GM18519 (cell line): Measurements from ENCODE around the gene HDAC1.
A peak's percentile ranks its signal among the peaks of the same experiment; 100 is the strongest.

ENCODE experiments used
- ATAC-seq: cut with Tn5 transposase; IDR thresholded peaks from one replicate; pipeline ENCODE4 v1.9.1; 2021; ENCODE audit warnings: mild to moderate bottlenecking, moderate library complexity; ENCODE audit not compliant: unreplicated experiment, low FRiP score

HDAC1 gene

DNA sequence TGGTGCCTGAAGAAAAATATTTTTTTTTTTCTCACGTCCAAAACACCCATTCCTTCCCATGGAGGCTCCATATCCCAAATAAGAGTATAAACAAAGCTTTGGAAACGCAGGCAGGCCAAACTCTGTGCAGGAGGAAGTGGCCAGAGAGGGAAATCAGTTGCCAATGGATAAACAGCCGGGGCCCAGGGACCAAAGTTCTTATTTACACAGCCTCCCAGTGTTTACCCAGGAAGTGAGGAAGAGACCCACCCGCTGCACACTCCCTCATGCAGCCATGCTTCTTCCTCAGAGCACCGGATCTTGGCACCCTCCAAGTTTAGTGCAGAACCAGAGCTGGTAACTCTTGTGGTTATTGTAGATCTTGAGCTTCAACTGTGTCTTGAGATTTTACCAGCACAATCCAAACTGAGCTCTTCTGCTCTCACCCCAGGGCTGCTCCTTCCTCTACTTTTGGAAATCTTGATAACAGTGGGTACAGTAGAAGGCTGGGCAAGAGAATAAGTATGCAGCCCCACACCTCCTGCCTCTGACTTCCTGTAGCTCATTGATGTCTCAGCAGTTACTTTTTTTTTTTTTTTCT lies 29.9 kb downstream of the HDAC1 start:
- ATAC-seq = no peak

DNA sequence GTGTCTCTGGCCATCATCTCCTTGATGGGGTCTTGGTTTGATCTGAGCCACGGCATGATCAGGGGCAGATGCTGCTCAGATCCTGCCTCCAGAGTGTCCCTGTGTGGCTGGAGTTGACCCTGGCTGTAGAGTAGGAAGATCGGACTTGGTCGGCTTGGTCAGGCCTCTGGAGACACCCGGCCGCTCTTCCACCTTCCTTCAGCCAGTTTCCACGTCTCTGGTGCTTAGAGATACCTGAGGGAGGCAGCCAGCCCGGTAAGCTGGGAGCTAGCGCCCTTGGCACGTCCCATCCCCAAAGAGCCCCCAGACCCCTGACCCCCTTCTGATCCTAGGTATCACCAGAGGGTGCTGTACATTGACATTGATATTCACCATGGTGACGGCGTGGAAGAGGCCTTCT lies 35.3 kb downstream of the HDAC1 start:
- no peak for ATAC-seq

DNA sequence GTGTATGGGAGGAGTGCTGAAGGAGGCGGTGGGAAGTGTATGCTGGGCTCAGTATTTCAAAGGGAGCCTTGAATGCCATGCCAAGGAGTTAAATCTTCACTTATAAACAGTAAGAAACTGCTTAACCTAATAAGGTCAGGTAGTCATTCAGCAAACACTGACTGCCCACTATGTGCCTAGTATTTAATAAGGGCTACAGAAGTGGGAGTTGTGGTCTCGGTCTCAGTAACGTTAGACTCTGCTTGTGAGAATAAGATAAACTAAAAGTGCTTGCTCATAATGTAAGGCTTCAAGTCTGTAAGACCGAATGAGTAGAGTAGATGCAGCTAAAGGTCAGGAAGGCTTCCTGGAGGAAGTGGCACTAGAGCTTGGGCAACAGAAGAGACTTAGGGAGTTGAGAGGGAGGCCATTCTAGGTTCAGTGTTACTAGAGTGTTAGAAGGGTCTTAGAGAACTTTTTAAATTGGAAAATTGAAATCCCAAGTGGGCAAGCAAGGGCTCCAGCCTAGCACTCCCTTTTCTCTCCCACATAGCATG lies 38.1 kb downstream of the HDAC1 start:
- no peak for ATAC-seq

GRCh38 chr1:32330558-32331151 lies 38.8 kb downstream of the HDAC1 start:
- no peak for ATAC-seq

- no peak for ATAC-seq
Measured at GRCh38 chr1:32331549-32331948, 39.7 kb downstream of the HDAC1 start.

- ATAC-seq = no peak
Measured at GRCh38 chr1:32332290-32333079, 40.6 kb downstream of the HDAC1 start.

DNA sequence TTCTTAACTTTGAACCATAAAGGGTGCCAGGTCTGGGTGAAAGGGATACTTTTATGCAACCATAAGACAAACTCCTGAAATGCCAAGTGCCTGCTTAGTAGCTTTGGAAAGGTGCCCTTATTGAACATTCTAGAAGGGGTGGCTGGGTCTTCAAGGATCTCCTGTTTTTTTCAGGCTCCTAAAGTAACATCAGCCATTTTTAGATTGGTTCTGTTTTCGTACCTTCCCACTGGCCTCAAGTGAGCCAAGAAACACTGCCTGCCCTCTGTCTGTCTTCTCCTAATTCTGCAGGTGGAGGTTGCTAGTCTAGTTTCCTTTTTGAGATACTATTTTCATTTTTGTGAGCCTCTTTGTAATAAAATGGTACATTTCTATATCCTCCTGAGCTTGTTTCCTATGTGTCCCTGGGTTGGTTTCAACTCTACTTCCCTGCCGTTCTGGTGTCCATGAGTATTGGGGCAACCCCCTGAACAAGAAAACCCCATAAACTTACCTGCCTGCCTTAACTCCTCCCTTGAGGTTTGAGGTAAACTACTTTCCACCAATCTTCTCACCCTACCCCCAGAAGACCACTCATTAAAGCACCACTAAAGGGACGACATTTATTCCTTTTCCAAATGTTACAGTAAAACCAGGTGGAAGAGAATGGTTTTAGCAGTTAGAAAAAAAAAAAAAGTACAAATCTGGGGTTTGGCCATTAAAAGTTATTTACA lies 41.5 kb downstream of the HDAC1 start:
- ATAC-seq = no peak

GRCh38 chr1:32334274-32334861 lies 42.5 kb downstream of the HDAC1 start:
- ATAC-seq = no peak

- ATAC-seq = no peak
Measured at GRCh38 chr1:32334864-32335534, 43.1 kb downstream of the HDAC1 start.

DNA sequence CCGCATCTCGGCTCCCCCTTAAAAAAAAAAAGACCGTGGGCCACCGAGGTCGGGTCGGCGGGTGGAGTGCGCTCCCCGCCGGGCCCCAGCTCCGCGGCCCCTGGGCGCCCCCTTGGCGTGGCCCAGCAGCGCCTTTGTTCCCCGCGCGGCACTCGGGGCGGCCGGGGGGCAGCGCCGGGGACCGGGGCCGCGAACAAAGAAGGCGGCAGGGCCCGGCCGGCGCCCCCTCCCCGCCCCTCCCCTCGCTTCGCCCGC lies 43.6 kb downstream of the HDAC1 start:
- ATAC-seq = no peak

- ATAC-seq = peak; percentile 27
Measured at GRCh38 chr1:32335790-32336590, 44.1 kb downstream of the HDAC1 start, which contains the start of gene MARCKSL1. MARCKSL1 (minus strand) TSS chr1:32336233; CDS start chr1:32336033, 200 bp downstream.

DNA sequence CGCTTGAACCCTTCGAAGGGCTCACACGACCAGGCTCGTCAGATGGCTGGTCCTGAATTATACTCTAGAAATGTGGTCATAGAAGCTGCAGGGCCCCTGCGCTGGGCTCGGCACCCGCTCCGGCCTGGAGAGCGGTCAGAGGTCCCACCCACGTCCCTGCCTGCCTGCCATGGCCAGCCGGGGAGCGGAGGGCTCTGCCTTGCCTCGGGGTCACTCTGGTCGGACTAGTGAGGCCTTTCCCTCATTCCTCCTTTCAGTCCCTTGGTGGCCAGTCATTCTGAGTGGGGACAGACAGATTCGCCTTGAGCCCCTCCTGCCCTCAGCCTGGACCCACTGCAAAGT lies 44.7 kb downstream of the HDAC1 start:
- ATAC-seq = no peak

DNA sequence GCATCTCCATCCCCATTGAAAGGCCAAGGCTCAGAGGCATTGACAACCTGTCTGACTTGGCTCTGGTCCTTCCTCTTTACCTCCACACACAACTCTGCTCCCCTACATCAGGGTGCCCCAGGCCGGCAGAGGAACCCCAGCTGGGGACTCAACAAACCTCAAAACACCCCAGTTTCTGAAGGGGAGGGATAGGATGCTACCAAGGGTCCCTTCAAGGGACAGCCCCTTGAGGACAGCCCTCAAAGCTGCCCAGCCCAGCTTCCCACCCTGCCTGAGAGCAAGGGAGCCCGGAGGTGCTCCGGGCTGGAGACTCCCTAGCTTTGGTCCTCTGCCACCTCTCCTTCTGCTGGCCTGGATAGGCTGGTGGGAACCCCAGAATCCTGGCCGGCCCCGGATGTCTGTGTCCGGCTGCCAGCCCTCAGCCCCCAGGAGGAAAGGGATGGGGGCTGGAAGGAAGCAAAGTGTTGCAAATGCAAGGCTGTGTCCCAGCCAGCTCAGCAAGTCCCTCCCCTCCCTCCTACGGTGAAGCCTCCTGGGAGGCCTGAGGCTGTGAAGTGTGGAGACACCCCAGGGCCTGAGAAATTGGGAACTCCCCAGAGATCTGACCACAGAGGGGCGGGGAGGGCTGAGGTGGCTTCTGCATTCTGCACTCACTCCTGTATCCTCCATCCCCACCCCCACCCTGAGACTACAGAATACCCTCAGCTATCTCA lies 45.2 kb downstream of the HDAC1 start:
- ATAC-seq = no peak

DNA sequence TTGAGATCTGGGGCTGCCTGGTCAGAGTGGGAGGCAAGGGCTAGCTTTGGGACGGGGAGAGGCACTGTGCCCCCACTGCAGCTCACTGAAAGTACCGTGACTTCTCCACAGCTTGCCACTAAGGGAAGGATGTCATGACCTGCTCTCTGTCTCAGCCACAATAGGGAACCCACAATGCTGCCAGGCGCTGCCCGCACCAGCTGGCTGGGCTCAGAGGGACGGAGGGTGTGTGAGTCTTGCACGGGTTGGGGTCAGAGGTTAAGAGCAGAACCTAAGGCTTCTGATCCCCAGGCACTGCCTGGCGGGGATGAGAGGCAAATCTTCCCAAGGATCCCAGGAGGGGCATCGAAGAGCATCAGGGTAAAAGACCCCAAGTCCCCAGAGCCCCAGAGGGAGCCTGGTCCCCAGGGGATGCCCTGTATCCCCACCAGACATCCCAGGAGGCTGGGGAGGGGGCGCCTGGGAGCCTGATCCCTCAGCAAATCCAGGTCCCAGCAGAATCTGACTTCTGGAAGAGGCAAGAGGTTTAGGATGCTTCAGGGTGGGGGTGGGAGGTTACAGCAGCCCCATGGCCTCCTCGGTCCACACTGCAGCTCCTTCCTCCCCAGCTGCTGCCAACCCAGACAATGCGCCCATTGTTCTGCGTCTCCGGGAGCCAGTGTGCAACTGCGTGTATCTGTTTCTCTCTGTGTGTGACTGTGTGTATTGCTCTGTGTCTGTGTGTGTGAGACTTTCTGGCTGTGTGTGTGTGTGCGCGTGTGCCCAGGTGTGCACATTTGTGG lies 46.2 kb downstream of the HDAC1 start:
- ATAC-seq = no peak

DNA sequence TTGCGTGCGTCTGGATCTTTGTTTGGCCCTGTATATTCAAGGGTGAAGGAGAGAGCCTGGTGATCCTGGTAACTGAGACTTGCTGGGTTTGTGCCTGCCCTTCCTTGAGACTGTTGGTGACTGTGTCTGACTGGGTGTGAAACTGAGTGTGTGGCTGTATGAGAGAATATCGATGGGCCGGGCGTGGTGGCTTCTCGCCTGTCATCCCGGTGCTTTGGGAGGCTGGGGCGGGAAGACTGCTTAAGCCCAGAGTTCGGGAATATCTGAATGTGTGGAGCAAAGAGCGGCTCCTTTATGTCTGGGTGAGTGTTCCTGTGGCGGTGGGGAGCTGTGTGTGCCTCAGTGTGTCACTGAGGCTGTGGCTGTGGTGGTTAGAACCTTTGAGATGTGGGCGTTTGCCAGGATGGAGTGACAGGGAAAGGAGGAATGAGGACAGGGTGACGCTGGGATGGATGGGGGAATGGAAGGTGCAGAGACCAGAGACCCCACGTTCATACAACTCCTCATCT lies 46.8 kb downstream of the HDAC1 start:
- ATAC-seq = no peak

DNA sequence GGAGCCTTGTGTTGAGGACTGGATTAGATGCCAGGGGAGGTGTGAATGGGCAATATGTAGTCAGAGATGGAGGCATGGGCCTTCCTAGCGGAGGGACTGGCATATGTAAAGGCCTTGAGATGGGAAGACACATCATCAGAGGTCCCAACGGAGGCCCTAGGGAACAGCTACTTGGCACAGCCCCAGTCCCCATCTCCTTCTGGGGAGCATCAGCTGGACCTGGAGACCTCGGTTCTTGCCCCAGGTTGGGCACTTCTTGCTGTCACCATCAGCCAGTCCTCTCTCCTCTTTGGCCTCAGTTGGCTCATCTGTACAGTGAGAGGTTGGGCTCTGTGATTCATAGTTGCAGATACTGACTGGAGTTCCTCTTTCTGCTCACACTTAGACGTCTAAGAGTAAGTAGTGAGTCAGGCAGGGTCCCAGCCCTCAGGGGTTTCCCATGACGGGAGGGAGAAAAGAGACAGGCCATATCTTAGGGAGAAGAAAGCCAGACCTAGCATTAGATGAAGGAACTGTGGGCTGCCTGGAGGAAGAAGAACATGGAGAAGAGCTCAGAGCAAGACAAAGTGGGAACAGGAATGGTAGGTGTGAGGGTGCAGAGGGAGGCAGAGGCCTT lies 47.6 kb downstream of the HDAC1 start:
- no peak for ATAC-seq

DNA sequence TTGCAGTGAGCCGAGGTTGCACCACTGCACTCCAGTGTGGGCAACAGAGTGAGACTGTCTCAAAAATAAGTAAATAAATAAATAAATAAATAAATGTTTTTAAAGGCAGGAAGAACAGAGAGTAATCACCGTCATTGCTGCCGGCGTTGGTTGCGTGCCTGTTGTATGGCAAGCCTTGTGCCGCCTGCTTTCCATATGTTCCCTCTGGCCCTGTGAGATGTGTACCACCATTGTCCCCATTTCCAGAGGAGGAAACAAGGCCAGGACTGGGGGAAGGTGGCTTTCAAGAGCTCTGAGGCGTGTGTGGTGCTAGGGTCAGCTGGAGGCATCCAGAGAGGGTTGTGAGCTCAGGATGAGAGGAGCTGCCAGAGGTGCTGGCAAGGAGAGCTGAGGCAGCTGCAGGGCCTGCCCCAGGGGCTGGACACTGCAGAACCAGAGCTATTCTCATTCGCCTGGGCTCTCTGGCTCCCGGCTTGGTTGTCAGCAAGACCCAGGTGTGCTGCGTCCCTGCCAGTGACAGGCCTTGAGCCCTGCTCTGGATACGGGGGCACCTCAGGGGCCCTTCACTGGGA lies 49.4 kb downstream of the HDAC1 start:
- ATAC-seq = no peak
